Measurements from ENCODE around the gene RNASEH2A. TPM values are rescaled to one million over a fixed set of nuclear protein-coding genes. Genes with fewer than 3 reads are reported as not detected.
"Not testable (repeated sequence)": the region's sequence is repeated elsewhere in the genome, so short reads cannot be mapped to it uniquely, and the experiment has no call there.

RNASEH2A gene
- total RNA-seq, 1 donor from 2014 or later = 20.0 TPM

- ATAC-seq = no peak
These were observed 28.2 kb downstream of the RNASEH2A start, which contains the start of gene RTBDN for GRCh38 chr19:12834566-12834943. Gene RTBDN (minus strand): TSS chr19:12834579. CDS start chr19:12829979, 4,600 bp downstream.

DNA sequence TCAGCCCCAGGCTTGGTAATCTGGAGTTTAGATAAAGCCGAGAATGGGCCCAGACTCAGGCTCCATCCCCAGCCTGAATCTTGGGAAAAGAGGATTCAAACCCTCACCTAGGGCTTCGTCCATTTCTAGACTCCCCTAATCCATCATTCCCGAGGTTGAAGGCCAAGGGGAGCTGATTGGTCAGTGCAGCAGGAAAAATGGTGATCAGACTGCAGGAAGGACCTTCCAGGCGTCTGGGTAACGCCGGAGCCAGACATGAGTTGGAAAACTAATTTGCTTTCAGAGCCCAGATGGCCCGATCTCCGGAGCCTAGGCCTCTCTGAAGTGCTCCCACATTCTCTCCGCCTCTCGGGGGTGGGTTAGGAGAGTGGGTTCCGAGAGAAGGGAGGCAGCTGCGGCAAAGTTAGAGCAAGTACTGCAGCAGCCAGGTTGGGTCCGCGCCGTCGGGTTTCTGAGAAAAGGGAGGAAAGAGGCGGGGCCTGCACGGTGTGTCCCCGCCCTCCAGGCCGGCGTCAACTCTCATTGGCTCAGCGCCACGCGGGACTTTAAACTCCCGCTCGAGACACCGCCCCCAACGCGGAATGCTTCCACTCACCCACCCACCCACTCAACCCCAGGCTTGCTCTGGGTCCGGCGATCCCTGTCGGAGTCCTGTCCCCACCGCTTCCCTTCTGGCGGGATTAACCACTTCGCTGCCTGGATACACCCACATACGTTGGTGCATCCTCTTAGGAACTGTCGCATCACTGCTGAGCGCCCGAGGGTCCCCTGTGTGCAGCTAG, 28.8 kb downstream of the RNASEH2A start:
- no peak for ATAC-seq

DNA sequence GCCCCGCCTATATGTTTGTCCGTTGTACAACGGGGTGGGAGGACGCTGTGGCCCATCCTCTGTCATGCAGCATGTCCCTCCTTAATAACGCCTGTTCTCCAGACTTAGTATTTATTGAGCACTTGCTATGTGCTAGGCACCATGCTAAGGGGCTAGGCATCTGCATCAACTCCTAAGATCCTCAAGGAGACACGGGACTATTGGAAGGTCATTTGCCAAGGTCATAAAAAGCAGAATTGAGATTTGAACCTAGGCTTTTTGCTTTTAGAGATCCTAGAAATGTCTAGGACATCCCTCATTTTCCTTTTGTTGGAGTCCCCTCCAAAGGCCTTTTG, 30.1 kb downstream of the RNASEH2A start:
- ATAC-seq = no peak

- no peak for ATAC-seq
These were observed 30.8 kb downstream of the RNASEH2A start for GRCh38 chr19:12837225-12837624.

- ATAC-seq = peak; percentile 42
These were observed 31.9 kb downstream of the RNASEH2A start, which contains the start of gene MAST1 for GRCh38 chr19:12838182-12838885. Gene MAST1 (plus strand): TSS chr19:12838515. CDS start chr19:12838573, 58 bp downstream.

- no peak for ATAC-seq
These were observed 32.7 kb downstream of the RNASEH2A start for GRCh38 chr19:12838886-12839756.

GRCh38 chr19:12840091-12841079, 34.0 kb downstream of the RNASEH2A start:
- ATAC-seq = peak; percentile 83

GRCh38 chr19:12841094-12841493, 34.7 kb downstream of the RNASEH2A start:
- ATAC-seq = no peak

GRCh38 chr19:12842511-12842910, 36.1 kb downstream of the RNASEH2A start:
- no peak for ATAC-seq

GRCh38 chr19:12843328-12843727, 36.9 kb downstream of the RNASEH2A start:
- ATAC-seq = no peak

DNA sequence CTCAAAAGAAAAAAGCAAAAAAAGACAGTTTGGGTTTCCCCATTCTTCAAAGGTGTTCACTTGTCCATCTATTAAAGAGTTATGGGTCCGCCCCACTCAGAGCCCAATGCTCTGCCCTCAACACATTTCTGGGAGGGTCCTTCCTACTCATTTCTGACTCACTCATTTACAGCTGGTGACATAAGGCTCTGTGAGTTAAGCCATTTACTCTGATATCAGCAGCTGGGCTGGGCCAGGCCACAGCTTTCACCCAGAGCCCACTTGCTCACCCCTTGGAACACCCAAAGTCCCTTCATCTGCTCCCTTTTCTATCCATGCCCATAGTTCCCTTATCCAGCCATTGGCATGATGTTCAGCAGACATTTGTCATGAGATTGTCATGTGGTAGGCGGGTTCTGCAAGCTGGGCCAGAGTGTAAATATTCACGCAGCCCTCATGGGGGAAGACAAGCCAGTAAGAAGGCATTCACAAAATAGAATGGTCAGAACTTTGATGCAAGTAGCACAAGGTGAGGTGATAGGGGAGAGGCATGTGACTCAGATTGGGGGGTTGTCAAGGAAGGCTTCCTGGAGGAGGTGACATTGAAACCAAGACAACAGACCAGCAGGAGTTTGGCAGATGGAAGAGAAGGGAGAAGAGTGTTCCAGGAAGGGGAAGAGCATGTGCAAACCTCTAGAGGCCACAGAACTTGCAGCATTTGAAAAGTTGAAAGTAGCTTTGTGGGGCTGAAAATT, 37.8 kb downstream of the RNASEH2A start:
- ATAC-seq = no peak

- ATAC-seq = not testable (repeated sequence)
These were observed 40.2 kb downstream of the RNASEH2A start for GRCh38 chr19:12846613-12847012.

- peak; percentile 94 for ATAC-seq
These were observed 41.1 kb downstream of the RNASEH2A start for GRCh38 chr19:12847159-12848139.

GRCh38 chr19:12856653-12857052, 50.3 kb downstream of the RNASEH2A start:
- no peak for ATAC-seq

DNA sequence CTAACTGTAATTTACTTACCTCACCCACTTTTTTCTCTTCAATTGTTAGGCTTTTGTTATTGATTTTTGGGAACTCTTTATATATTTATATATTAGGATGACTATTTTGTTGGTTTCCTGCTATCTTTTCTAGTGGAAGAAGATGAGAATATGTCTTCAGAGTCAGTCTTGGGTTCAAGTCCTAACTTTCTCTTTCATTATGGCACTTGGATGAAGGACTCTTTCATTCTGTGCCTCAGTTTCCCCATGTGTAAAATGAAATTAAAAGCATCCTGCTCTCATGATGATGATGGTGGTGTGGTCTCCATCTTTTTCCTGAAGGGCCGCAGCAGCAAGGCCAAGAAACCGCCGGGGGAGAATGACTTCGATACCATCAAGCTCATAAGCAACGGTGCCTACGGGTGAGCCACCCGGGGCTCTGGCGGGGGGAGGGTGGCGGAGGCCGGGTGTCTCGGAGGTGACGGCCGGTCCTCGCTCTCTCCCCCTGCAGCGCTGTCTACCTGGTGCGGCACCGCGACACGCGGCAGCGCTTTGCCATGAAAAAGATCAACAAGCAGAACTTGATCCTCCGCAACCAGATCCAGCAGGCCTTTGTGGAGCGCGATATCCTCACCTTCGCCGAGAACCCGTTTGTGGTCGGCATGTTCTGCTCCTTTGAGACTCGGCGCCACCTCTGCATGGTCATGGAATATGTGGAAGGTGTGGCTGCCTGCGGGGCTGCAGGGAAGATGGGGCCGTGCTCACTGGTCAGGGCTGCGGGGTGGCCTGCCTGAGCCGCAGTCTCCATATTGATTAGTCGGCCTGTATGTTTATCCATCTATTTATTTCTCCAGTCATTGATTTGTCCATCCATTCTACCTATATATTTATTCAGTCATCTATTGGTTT, 51.9 kb downstream of the RNASEH2A start:
- ATAC-seq = no peak

DNA sequence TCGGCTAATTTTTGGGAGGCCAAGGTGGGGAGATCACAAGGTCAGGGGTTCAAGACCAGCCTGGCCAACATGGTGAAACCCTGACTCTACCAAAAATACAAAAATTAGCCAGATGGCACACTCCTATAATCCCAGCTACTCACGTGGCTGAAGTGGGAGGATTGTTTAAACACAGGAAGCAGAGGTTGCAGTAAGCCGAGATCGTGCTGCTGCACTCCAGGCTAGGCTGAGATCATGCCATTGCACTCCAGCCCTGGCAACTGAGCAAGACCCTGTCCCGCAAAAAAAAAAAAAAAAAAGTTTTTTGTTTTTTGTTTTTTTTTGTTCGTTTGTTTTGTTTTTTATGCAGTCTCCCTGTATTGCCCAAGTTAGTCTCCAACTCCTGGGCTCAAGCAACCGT, 53.2 kb downstream of the RNASEH2A start:
- no peak for ATAC-seq
